Ovary (tissue), 3 donors: ENCODE data around the gene LCNL1.

Source experiments
- EP300 ChIP-seq: sonication (generic); formaldehyde crosslinking; IDR thresholded peaks from one replicate; pipeline ENCODE4 v1.6.1; 2017; ENCODE audit warnings: antibody characterized with exemption
- POLR2A ChIP-seq: fragments of 450-650 bp; IDR thresholded peaks from one replicate; pipeline ENCODE4 v1.6.1; 2017; ENCODE audit warnings: antibody characterized with exemption, mild to moderate bottlenecking, moderate library complexity
- TF ChIP-seq, protein P1 (sequence below), 3 donors: fragments of 450-650 bp in 2 of 3; fragments of 200-600 bp in 1 of 3; IDR thresholded peaks; one replicate each; pipeline versions ENCODE4 v1.5.1 to v1.8.0; 2016 to 2022; ENCODE audit warnings: antibody characterized with exemption in 3 of 3, mild to moderate bottlenecking in 1 of 3
- donor health status: DM: no; HTN: no; CAD: no.

DNA sequence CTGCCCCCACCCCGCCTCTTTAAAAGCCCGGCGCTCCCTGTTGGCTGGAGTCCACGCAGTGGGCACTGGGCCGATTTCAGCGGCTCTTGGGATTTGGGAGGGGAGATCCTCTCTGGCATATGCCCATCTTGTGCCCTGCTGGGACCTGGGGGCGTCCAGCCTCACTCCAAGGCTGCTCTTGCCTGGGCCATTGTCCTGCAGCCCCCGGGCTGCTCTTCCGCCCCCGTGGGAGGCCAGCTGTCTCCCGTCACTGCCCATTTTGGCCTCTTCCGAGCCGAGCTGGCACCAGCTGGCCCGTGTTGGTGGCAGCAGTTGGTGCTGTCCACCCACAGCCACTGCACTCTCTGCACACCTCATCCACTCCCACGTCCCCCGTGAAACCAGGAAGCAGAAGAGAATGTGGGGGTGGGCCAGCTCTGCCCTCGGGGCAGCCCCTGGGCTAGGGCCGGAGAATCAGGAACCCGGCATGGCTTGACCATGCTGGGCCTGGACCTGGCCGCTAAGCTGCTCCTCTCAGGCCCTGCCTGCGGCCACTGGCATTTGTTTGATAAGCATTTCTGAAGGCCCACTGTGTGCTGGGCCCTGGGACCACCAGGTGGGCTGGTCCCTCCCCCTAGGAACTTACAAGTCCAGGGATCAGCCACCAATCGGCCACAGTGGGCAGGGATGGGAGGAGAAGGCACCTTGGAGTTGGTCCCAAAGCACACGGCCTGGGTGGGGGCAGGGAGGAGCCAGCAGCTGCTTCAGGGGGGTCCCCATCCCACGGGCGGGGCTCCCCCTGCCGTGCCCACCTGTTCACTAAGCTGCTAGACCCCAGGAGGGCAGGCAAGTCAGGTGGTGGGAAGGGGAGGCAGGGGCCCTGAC, 35.5 kb upstream of the LCNL1 start:
- TF ChIP-seq, protein P1, sequence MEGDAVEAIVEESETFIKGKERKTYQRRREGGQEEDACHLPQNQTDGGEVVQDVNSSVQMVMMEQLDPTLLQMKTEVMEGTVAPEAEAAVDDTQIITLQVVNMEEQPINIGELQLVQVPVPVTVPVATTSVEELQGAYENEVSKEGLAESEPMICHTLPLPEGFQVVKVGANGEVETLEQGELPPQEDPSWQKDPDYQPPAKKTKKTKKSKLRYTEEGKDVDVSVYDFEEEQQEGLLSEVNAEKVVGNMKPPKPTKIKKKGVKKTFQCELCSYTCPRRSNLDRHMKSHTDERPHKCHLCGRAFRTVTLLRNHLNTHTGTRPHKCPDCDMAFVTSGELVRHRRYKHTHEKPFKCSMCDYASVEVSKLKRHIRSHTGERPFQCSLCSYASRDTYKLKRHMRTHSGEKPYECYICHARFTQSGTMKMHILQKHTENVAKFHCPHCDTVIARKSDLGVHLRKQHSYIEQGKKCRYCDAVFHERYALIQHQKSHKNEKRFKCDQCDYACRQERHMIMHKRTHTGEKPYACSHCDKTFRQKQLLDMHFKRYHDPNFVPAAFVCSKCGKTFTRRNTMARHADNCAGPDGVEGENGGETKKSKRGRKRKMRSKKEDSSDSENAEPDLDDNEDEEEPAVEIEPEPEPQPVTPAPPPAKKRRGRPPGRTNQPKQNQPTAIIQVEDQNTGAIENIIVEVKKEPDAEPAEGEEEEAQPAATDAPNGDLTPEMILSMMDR (IDR thresholded peaks at IDR 0.05): no peak
- TF ChIP-seq POLR2A (no peak), EP300 (no peak)
